ENCODE results near the gene CXCL9. TPM values are rescaled to one million over a fixed set of nuclear protein-coding genes. Genes with fewer than 3 reads are reported as not detected.

CXCL9 gene
- total and polyA plus RNA-seq, 2 donors (not counting 1 experiment from before 2014, with no cell fraction given): not detected

DNA sequence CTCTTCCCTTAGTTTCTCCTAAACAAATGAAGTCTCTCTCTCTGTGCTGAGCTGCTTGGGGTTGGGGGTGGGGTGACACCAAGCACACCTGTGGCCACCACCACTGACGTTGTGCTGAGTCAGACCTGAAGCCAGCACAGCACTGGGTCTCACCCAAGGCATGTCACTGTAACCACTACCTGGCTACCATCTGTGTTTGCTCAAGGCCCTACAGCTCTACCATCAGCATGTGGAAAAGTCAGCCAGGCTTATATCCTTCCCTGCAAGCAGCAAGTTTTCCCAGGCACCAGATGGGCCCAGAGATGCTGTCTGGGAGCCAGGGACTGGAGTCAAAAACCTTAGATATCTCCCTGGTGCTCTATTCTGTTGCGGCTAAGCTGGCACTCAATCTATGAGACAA, 9.1 kb upstream of the CXCL9 start:
- ATAC-seq (ENCODE audit: low read depth) (no peak), DNase-seq (no peak)
- Histone ChIP-seq H3K4me3 (ENCODE audit: control extremely low read depth in 1 of 5, extremely low read depth in 1 of 5, insufficient read depth in 1 of 5, low read depth in 2 of 5, low read length in 4 of 5) (no peak overlapping the region), H3K27ac (ENCODE audit: low read length in 2 of 2) (no peak overlapping the region), H3K36me3 (replicated peaks in 1 of 2; ENCODE audit: control extremely low read depth in 1 of 2, control insufficient read depth in 1 of 2, extremely low read depth in 1 of 2, insufficient read depth in 2 of 2, low read length in 1 of 2) (no peaks in the 10 kb centered on the region), H4K20me1 (ENCODE audit: control insufficient read depth, insufficient read depth, low read length, poor library complexity, severe bottlenecking) (no peaks in the 10 kb centered on the region), H2AFZ (ENCODE audit: insufficient read depth, low read depth, low read length, poor library complexity, severe bottlenecking) (no peak overlapping the region), H3K27me3 (replicated peaks in 1 of 4; ENCODE audit: control extremely low read depth in 1 of 4, control insufficient read depth in 3 of 4, insufficient read depth in 4 of 4, low read length in 3 of 4) (no peaks in the 10 kb centered on the region), H3K79me2 (ENCODE audit: control insufficient read depth, insufficient read depth, low read length) (no peaks in the 10 kb centered on the region), H3K9ac (ENCODE audit: low read length) (no peak overlapping the region), H3K9me3 (ENCODE audit: control extremely low read depth in 1 of 3, control insufficient read depth in 2 of 3, insufficient read depth in 1 of 3, low read length in 2 of 3) (no peaks in the 10 kb centered on the region), H3K4me2 (replicated peaks; ENCODE audit: low read depth, low read length, poor library complexity, severe bottlenecking) (no peak overlapping the region), H3K4me1 (ENCODE audit: control insufficient read depth in 2 of 2, insufficient read depth in 2 of 2, low read length in 2 of 2) (peaks cover 19 to 23% of the 10 kb centered on the region in 2 donors)
- H3K27ac Mint-ChIP-seq: no peak overlapping the region
- TF ChIP-seq EZH2 (IDR thresholded peaks at IDR 0.05; ENCODE audit: borderline replicate concordance, insufficient read depth, low read depth, low read length, poor library complexity, severe bottlenecking): no peak
- TF ChIP-seq, protein P1, sequence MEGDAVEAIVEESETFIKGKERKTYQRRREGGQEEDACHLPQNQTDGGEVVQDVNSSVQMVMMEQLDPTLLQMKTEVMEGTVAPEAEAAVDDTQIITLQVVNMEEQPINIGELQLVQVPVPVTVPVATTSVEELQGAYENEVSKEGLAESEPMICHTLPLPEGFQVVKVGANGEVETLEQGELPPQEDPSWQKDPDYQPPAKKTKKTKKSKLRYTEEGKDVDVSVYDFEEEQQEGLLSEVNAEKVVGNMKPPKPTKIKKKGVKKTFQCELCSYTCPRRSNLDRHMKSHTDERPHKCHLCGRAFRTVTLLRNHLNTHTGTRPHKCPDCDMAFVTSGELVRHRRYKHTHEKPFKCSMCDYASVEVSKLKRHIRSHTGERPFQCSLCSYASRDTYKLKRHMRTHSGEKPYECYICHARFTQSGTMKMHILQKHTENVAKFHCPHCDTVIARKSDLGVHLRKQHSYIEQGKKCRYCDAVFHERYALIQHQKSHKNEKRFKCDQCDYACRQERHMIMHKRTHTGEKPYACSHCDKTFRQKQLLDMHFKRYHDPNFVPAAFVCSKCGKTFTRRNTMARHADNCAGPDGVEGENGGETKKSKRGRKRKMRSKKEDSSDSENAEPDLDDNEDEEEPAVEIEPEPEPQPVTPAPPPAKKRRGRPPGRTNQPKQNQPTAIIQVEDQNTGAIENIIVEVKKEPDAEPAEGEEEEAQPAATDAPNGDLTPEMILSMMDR (IDR thresholded peaks at IDR 0.05): no peak
- ChIA-PET CTCF (interaction anchor here (3.4 kb wide), 1 partner anchor 21 kb away, joined by 14 read pairs; no protein-coding TSS in a partner anchor), POLR2A (no interaction called here)
- peaks cover 2% of the 10 kb centered on the region for H3K9me3 Mint-ChIP-seq (ENCODE audit: insufficient read depth)
- 75% methylated on average over 2 of the region's 2 CpGs for WGBS (ENCODE audit: insufficient coverage)
- H3K4me3 Mint-ChIP-seq: no peak overlapping the region
- H3K4me1 Mint-ChIP-seq: peaks cover 30% of the 10 kb centered on the region
- intact Hi-C loops (cut with micrococcal nuclease): no loop called here
- no peaks in the 10 kb centered on the region for H3K27me3 Mint-ChIP-seq

- H3K4me3 Mint-ChIP-seq: no peak overlapping the region
- H3K79me2 ChIP-seq (ENCODE audit: control insufficient read depth, insufficient read depth, low read length): no peaks in the 10 kb centered on the region
- H3K4me1 Mint-ChIP-seq: peaks cover 28% of the 10 kb centered on the region
- H3K4me1 ChIP-seq (ENCODE audit: control insufficient read depth in 2 of 2, insufficient read depth in 2 of 2, low read length in 2 of 2): peaks cover 20 to 23% of the 10 kb centered on the region in 2 donors
- no peaks in the 10 kb centered on the region for H3K36me3 ChIP-seq (replicated peaks in 1 of 2; ENCODE audit: control extremely low read depth in 1 of 2, control insufficient read depth in 1 of 2, extremely low read depth in 1 of 2, insufficient read depth in 2 of 2, low read length in 1 of 2)
- intact Hi-C loops (cut with micrococcal nuclease): no loop called here
- no CpG with 5 or more reads among the region's 1 CpG for WGBS (ENCODE audit: insufficient coverage)
- H3K9me3 Mint-ChIP-seq (ENCODE audit: insufficient read depth): no peaks in the 10 kb centered on the region
- no peaks in the 10 kb centered on the region for H4K20me1 ChIP-seq (ENCODE audit: control insufficient read depth, insufficient read depth, low read length, poor library complexity, severe bottlenecking)
- no peaks in the 10 kb centered on the region for H3K27me3 Mint-ChIP-seq
- H3K4me2 ChIP-seq (replicated peaks; ENCODE audit: low read depth, low read length, poor library complexity, severe bottlenecking): no peak overlapping the region
- no peak for ATAC-seq (ENCODE audit: low read depth)
- POLR2A ChIA-PET: no interaction called here
- no peak overlapping the region for H3K27ac ChIP-seq (ENCODE audit: low read length in 2 of 2)
- H3K27ac Mint-ChIP-seq: no peak overlapping the region
- CTCF ChIA-PET: interaction anchor here (0.6 to 3.4 kb wide), 2 partner anchors 18 to 49 kb away, joined by 3 to 14 read pairs; no protein-coding TSS in a partner anchor
- H3K9ac ChIP-seq (ENCODE audit: low read length): no peak overlapping the region
- H3K27me3 ChIP-seq (replicated peaks in 1 of 4; ENCODE audit: control extremely low read depth in 1 of 4, control insufficient read depth in 3 of 4, insufficient read depth in 4 of 4, low read length in 3 of 4): no peaks in the 10 kb centered on the region
- no peak overlapping the region for H3K4me3 ChIP-seq (ENCODE audit: control extremely low read depth in 1 of 5, extremely low read depth in 1 of 5, insufficient read depth in 1 of 5, low read depth in 2 of 5, low read length in 4 of 5)
- TF ChIP-seq, protein P1 (IDR thresholded peaks at IDR 0.05): no peak
- TF ChIP-seq EZH2 (IDR thresholded peaks at IDR 0.05; ENCODE audit: borderline replicate concordance, insufficient read depth, low read depth, low read length, poor library complexity, severe bottlenecking): no peak
- no peak for DNase-seq
- no peaks in the 10 kb centered on the region for H3K9me3 ChIP-seq (ENCODE audit: control extremely low read depth in 1 of 3, control insufficient read depth in 2 of 3, insufficient read depth in 1 of 3, low read length in 2 of 3)
- no peak overlapping the region for H2AFZ ChIP-seq (ENCODE audit: insufficient read depth, low read depth, low read length, poor library complexity, severe bottlenecking)
Measured at GRCh38 chr4:76013540-76013939, 6.2 kb upstream of the CXCL9 start.

Data from B cell (primary cell).